ENCODE measurements around the gene HP1BP3.

- TF ChIP-seq CTCF (IDR thresholded peaks at IDR 0.05) (no peak), POLR2A (IDR thresholded peaks at IDR 0.05) (no peak)
Observed at GRCh38 chr1:20834192-20834591, 47.1 kb upstream of the HP1BP3 start.
